HAP-1 (cell line): Measurements from ENCODE around the gene SPOCK1.
"Not testable (repeated sequence)": the region's sequence is repeated elsewhere in the genome, so short reads cannot be mapped to it uniquely, and the experiment has no call there.

Experiments used
- DNase-seq, 2 experiments: peaks; one replicate each; pipeline ENCODE4 v3.0.0-alpha.2; 2016 to 2020; ENCODE audit warnings: low spot score in 2 of 2
- H3K27me3 ChIP-seq: fragments of 250-450 bp; sonication (Bioruptor Pico); 2 replicates; pipeline ENCODE4 v1.5.1; 2020; ENCODE audit warnings: low read depth, mild to moderate bottlenecking, moderate library complexity
- H3K36me3 ChIP-seq: fragments of 250-450 bp; sonication (Bioruptor Pico); replicated peaks from 2 replicates; pipeline ENCODE4 v1.5.1; 2020; ENCODE audit warnings: mild to moderate bottlenecking
- H3K4me1 ChIP-seq: fragments of 250-450 bp; sonication (Bioruptor Pico); 2 replicates; pipeline ENCODE4 v1.5.1; 2020; ENCODE audit warnings: mild to moderate bottlenecking
- H3K4me3 ChIP-seq: fragments of 250-450 bp; sonication (Bioruptor Pico); 2 replicates; pipeline ENCODE4 v1.5.1; 2020; ENCODE audit warnings: mild to moderate bottlenecking, moderate library complexity
- H3K9me3 ChIP-seq: fragments of 250-450 bp; sonication (Bioruptor Pico); 2 replicates; pipeline ENCODE4 v1.5.1; 2020; ENCODE audit warnings: mild to moderate bottlenecking, moderate library complexity
- in situ Hi-C: fragments of 300-500 bp; cut with MboI; formaldehyde crosslinking; loops from 3 replicates; pipeline ENCODE4 v1.14.3; 2020; ENCODE audit warnings: low sequenced_read_pairs, inconsistent platforms, mixed read lengths

Gene SPOCK1

GRCh38 chr5:137393196-137393993 is 105.7 kb downstream of the SPOCK1 start:
- H3K4me3 ChIP-seq: no peak overlapping the region
- no peaks in the 10 kb centered on the region for H3K36me3 ChIP-seq

DNA sequence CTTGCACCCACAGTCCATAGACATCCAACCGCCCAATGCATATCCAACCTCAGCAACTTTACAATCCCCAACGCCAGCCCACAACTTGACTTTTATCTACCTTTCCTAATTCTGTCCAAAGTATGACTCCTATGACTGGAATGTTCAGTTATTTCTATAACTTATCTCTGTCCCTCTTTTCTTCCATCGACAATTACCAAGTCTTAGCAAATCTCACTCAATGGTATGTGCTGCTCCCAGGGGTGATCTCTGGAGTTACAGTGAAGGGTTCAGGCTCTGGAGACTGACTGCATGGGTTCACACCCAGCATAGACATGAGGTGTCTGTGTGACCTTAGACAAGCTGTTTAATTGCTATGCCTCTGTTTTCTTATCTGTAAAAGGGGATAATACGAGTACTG is 106.9 kb downstream of the SPOCK1 start:
- no peaks in the 10 kb centered on the region for H3K4me1 ChIP-seq
- no peaks in the 10 kb centered on the region for H3K36me3 ChIP-seq
- H3K27me3 ChIP-seq: no peaks in the 10 kb centered on the region
- no peak for DNase-seq
- no peaks in the 10 kb centered on the region for H3K9me3 ChIP-seq
- no peak overlapping the region for H3K4me3 ChIP-seq
- in situ Hi-C loops: no loop called here

More at GRCh38 chr5:137393196-137393993, 105.7 kb downstream of the SPOCK1 start:
- Histone ChIP-seq H3K4me1 (no peaks in the 10 kb centered on the region), H3K27me3 (no peaks in the 10 kb centered on the region), H3K9me3 (no peaks in the 10 kb centered on the region)
- no peak for DNase-seq
- in situ Hi-C loops: no loop called here

GRCh38 chr5:137391044-137391443 is 108.1 kb downstream of the SPOCK1 start:
- DNase-seq, H3K4me1 ChIP-seq, H3K4me3 ChIP-seq, H3K27me3 ChIP-seq, H3K9me3 ChIP-seq, H3K36me3 ChIP-seq, in situ Hi-C loops: not testable (repeated sequence)

GRCh38 chr5:137389042-137389441 is 110.1 kb downstream of the SPOCK1 start:
- no peaks in the 10 kb centered on the region for H3K9me3 ChIP-seq
- no peak overlapping the region for H3K4me3 ChIP-seq
- no peaks in the 10 kb centered on the region for H3K36me3 ChIP-seq
- no peaks in the 10 kb centered on the region for H3K27me3 ChIP-seq
- no peak for DNase-seq
- in situ Hi-C loops: no loop called here
- H3K4me1 ChIP-seq: no peaks in the 10 kb centered on the region

DNA sequence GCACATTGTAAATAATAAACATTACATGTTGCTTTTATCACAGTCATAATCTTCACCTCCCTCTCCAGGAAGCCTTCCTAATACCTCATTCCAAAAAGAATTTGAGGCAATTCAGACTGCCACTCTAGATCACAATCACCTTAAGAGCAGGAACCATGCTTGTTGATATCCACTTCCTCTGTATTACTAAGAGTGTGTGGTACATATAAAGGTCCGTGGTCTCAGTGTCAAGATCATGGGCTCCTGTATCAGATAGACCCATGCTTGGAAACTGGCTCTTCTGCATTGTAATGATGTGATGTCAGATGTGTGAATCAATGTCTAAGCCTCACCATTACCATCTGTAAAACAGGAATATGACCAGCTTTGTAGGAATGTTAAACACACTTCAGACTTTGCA is 114.1 kb downstream of the SPOCK1 start:
- Histone ChIP-seq H3K36me3 (no peaks in the 10 kb centered on the region), H3K9me3 (no peaks in the 10 kb centered on the region), H3K4me3 (no peak overlapping the region), H3K4me1 (no peaks in the 10 kb centered on the region), H3K27me3 (no peaks in the 10 kb centered on the region)
- in situ Hi-C loops: no loop called here
- no peak for DNase-seq

DNA sequence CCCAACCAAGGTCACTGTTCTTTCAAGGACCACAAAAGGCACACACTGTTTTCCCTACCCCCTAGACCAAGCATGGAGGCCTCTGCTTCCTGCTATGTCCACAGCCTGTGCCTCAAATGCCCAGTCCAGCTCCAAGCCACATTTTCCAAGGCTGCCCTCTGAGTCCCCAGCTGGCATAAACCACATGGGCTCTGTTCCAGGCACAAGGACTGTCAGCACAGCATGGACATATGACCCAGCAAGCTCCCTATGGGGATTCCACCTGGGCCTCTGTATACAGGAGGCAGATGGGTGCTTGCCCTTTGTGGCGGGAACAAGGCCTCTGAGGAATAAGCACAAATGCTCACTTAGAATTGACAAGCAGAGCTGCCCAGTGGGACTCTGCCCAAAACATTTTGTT is 115.2 kb downstream of the SPOCK1 start:
- no peak for DNase-seq
- Histone ChIP-seq H3K27me3 (no peaks in the 10 kb centered on the region), H3K4me3 (no peak overlapping the region), H3K4me1 (no peaks in the 10 kb centered on the region), H3K36me3 (no peaks in the 10 kb centered on the region), H3K9me3 (no peaks in the 10 kb centered on the region)
- in situ Hi-C loops: no loop called here

DNA sequence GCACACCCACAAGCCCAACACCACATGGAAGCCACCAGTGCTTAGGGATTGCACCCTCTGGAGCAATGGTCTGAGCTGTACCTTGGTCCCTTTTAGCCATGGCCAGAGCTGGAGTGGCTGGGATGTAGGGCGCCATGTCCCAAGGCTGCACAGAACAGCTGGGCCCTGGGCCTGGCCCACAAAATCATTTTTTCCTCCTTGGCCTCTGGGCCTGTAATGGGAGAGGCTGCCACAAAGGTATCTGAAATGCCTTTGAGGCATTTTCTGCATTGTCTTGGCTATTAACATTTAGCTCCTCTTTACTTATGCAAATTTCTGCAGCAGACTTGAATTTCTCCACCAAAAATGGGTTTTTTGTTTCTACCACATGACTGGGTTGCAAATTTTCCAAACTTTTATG is 117.6 kb downstream of the SPOCK1 start:
- in situ Hi-C loops: no loop called here
- Histone ChIP-seq H3K27me3 (no peaks in the 10 kb centered on the region), H3K36me3 (no peaks in the 10 kb centered on the region), H3K4me3 (no peak overlapping the region), H3K4me1 (no peaks in the 10 kb centered on the region), H3K9me3 (no peaks in the 10 kb centered on the region)
- no peak for DNase-seq

DNA sequence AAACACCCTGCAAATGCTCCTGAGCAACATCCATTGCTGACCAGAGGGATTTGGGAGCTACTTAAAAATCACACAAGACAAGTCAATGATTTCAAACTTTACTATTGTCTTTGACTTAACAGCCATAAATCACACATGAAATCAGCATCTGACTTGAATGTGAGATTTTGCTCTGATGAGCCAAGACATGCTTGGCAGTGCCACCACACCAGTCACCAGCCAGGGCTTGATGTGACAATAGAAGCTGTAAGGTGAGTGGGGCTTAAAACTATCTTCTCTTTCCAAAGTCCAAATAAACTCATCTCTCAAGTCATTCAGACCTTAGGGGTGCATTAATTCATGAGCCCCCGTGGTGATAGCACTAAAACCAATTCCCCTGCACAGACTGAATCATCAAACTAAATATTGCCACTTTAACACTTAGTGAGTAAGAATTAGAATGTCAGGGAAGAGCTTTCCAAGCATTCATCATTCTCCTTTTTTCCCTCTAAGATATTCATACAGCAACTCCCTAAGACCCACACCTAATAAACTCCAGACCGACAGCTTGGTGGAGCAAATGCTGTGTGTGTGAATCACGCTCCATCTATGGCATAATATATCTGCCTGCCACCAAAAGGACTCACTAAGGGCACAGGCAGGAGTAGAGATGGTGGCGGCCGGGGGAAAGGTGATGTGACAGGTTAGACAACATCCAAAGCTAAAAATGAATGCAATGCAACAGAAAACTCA is 119.4 kb downstream of the SPOCK1 start:
- H3K4me1 ChIP-seq: no peaks in the 10 kb centered on the region
- in situ Hi-C loops: no loop called here
- no peak for DNase-seq
- H3K4me3 ChIP-seq: no peak overlapping the region
- no peaks in the 10 kb centered on the region for H3K36me3 ChIP-seq
- H3K27me3 ChIP-seq: no peaks in the 10 kb centered on the region
- no peaks in the 10 kb centered on the region for H3K9me3 ChIP-seq

DNA sequence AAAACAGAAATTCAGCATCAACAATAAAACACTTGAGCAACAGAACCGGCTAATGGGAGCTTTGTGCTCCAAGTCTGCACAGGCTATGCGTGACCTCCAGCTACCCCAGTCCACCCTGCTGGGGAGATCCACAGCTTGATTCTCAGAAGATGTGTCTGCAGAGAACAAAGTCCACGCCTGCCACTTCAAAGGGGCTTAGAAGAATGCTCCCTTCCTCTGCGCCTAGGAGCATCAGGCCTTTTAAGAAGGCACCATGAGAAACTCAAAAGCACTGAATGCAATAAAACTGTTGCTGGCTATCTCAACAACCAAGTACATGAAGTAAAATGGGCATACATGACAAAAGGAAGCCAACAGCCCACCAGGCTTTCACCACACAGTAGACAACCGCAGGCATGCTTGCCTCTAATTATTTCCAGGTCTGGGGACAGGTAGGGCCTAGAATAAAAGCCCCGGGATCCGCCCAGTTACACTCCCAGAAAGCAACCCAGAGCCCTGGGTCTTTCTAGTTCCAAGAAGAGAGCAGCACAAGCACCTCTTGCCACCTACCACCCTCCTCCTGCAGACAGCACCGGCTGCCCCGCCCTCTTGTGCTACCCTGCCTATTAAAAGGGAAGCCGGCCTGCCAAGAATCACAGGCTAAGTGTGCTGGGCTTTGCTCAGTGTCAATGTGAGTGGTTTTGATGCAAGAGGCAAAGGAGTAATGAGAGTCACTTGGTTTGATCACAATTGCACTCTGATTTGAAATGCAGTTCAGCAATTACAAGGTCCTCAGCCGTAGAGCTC is 123.2 kb downstream of the SPOCK1 start:
- Histone ChIP-seq H3K9me3 (no peaks in the 10 kb centered on the region), H3K4me1 (no peaks in the 10 kb centered on the region), H3K27me3 (no peaks in the 10 kb centered on the region), H3K4me3 (no peak overlapping the region), H3K36me3 (no peaks in the 10 kb centered on the region)
- in situ Hi-C loops: no loop called here
- no peak for DNase-seq

- in situ Hi-C loops: no loop called here
Observed at GRCh38 chr5:137374110-137374714, 124.9 kb downstream of the SPOCK1 start.

DNA sequence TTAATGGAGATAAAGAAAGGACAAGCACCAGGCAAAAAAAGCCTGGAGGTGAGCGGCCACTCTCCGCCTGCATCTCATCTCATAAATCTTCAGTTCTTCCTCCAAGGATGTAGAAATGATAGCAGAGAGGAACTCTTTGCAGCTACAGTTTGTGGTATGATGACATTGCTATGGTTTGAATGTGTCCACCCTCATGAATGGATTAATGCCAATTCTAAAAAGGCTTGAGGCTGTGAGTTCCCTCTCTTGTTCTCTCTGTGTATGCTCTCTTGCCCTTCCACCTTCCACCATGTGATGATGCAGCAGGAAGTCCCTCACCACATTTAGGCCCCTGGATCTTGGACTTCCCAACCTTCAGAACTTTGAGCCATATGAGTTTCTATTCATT is 126.4 kb downstream of the SPOCK1 start:
- Histone ChIP-seq H3K36me3 (no peaks in the 10 kb centered on the region), H3K4me1 (no peaks in the 10 kb centered on the region), H3K4me3 (no peak overlapping the region), H3K9me3 (no peaks in the 10 kb centered on the region), H3K27me3 (no peaks in the 10 kb centered on the region)
- no peak for DNase-seq
- in situ Hi-C loops: no loop called here

More at GRCh38 chr5:137374110-137374714, 124.9 kb downstream of the SPOCK1 start:
- DNase-seq: peak; percentile 12 to 16
- no peaks in the 10 kb centered on the region for H3K27me3 ChIP-seq
- no peak overlapping the region for H3K4me3 ChIP-seq
- H3K9me3 ChIP-seq: no peaks in the 10 kb centered on the region
- no peaks in the 10 kb centered on the region for H3K36me3 ChIP-seq
- no peaks in the 10 kb centered on the region for H3K4me1 ChIP-seq

- H3K4me3 ChIP-seq: no peak overlapping the region
- DNase-seq: no peak
- H3K27me3 ChIP-seq: no peaks in the 10 kb centered on the region
- no peaks in the 10 kb centered on the region for H3K9me3 ChIP-seq
- H3K36me3 ChIP-seq: no peaks in the 10 kb centered on the region
- in situ Hi-C loops: no loop called here
- H3K4me1 ChIP-seq: no peaks in the 10 kb centered on the region
Observed at GRCh38 chr5:137372016-137372772, 126.9 kb downstream of the SPOCK1 start.
